A549 treated with GW870086 at 1 μM for 4 hours (cell line): ENCODE results near the gene OR1S1. TPM values are rescaled to one million over a fixed set of nuclear protein-coding genes. Genes with fewer than 3 reads are reported as not detected.

Experiments used
- total RNA-seq: library from RNA; stranded (reverse); fragments of 200-300 nt; extraction: Qiagen RNA extraction; gene quantifications from 5 replicates; pipeline ENCODE4 v1.2.3, GENCODE V29; 2022; ENCODE audit warnings: low read depth

The OR1S1 gene
- total RNA-seq: not detected in 5 replicates

GRCh38 chr11:58212420-58212819 is at the start of gene OR1S1:
OR1S1 (plus strand) TSS chr11:58212720.

GRCh38 chr11:58188770-58189169 is 23.8 kb upstream of the OR1S1 start, which contains the start of gene OR9Q2:
OR9Q2 (plus strand) TSS chr11:58189070; CDS start chr11:58190491, 1,421 bp downstream.

GRCh38 chr11:58204042-58204441 is 8.5 kb upstream of the OR1S1 start, which contains the start of gene OR1S2:
OR1S2 (minus strand) TSS chr11:58204142; CDS start chr11:58204142, 0 bp downstream.

Other genes starting within 250 kb of the OR1S1 start
- gene OR9Q1, start 188.8 kb upstream of the OR1S1 start, total RNA-seq: not detected in 5 replicates
- gene OR6Q1, start 181.8 kb upstream of the OR1S1 start, total RNA-seq: not detected in 5 replicates
- gene OR9I1, start 87.2 kb upstream of the OR1S1 start, total RNA-seq: not detected in 5 replicates
- not detected in 5 replicates for gene OR9Q2, start 23.6 kb upstream of the OR1S1 start, total RNA-seq
- gene OR1S2, start 8.6 kb upstream of the OR1S1 start, total RNA-seq: not detected in 5 replicates
- gene OR10Q1, start 16.2 kb downstream of the OR1S1 start, total RNA-seq: not detected in 5 replicates
- not detected in 5 replicates for gene OR10W1, start 55.5 kb downstream of the OR1S1 start, total RNA-seq
- not detected in 5 replicates for gene OR5B17, start 146.3 kb downstream of the OR1S1 start, total RNA-seq
- gene OR5B3, start 194.2 kb downstream of the OR1S1 start, total RNA-seq: not detected in 5 replicates
- not detected in 5 replicates for gene OR5B2, start 215.4 kb downstream of the OR1S1 start, total RNA-seq
- not detected in 5 replicates for gene OR5B12, start 229.5 kb downstream of the OR1S1 start, total RNA-seq